Right ventricle myocardium inferior (tissue), 1 donor: ENCODE measurements around the gene LRP5. TPM values are rescaled to one million over a fixed set of nuclear protein-coding genes. Genes with fewer than 3 reads are reported as not detected.
A peak's percentile ranks its signal among the peaks of the same experiment; 100 is the strongest.
"Not testable (repeated sequence)": the region's sequence is repeated elsewhere in the genome, so short reads cannot be mapped to it uniquely, and the experiment has no call there.

Experiments used
- ATAC-seq: fragments of 200-7000 bp; cut with Tn5 transposase; one replicate; pipeline ENCODE4 v1.9.1; 2020; ENCODE audit warnings: mild to moderate bottlenecking, moderate library complexity
- DNase-seq: peaks from one replicate; pipeline ENCODE4 v3.0.0; 2021; ENCODE audit errors: missing footprints
- intact Hi-C: fragments of 100-400 bp; cut with DNase I; formaldehyde crosslinking; loops from one replicate; pipeline ENCODE4 v1.11.0; 2022
- total RNA-seq: library from RNA; stranded (reverse); fragmentation: NEBNext Ultra II Directional; extraction: Animal tissue kit (Norgen Biotek cat#: 25700); gene quantifications from one replicate; pipeline ENCODE4 v1.2.1, GENCODE V29; 2021
- donor health status: DM: no; HTN: yes; CAD: no; lungs with severe emphysema.

Gene LRP5
- total RNA-seq, 1 donor from 2014 or later = 61.6 TPM

- no peak for ATAC-seq
- intact Hi-C loops = no loop called here
- DNase-seq = no peak
Observed at GRCh38 chr11:68275721-68276507, 36.5 kb upstream of the LRP5 start.

DNA sequence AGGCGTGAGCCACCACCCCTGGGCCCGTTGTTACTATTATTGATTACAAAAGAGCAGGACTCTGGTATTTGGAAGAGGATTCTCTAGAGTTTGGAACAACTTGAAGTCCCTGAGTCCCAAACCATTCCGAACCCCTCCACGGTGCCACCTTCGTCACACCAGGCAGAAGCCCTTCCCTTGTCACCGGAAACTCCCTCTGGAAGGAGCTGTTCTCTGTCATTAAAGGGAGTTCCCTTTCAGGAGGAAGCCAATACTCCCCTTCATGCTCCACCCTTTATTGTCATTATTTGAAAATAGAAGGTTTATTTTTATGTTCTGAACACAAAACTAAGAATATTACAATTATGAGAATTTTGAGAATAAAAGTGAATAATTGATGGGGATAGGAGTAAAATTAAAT, 35.5 kb upstream of the LRP5 start:
- intact Hi-C loops = no loop called here
- DNase-seq (no peak), ATAC-seq (no peak)

DNA sequence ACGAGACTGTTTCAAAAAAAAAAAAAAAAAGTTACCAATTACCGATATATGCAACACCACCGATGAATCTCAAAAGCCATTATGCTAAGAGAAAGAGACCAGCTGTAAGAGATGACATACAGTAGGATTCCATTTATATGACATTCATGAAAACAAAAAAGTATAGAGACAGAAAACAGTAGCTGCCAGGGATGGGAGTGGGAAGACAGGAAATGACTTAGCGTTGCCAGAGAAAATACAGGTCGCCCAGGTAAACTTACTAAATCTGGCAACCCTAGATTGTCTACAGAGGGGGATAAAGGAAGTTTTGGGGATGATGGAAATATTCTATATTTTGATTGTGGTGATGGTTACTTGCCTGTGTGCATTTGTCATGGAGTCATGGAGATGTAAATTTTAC, 32.7 kb upstream of the LRP5 start:
- ATAC-seq = no peak
- intact Hi-C loops = no loop called here
- no peak for DNase-seq

GRCh38 chr11:68282141-68282860, 30.1 kb upstream of the LRP5 start:
- DNase-seq = no peak
- intact Hi-C loops = no loop called here
- ATAC-seq = no peak

DNA sequence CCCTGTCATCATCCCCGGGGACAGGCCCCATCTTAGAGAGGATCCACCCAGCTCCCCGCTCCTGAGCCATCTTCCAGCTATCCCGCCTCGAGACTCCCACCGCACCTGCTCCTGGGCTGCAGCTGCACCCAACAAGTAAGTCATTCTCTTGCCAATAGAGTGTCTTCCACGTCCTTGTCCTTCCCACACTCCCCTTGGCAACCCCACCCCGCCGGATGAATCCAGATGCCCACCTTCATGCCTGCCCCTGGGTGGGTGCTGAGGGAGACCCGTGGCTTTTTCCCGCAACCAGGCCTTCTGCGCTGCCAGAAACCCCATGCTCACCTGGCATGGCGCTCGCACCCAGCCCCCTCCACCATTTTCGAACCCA, 29.5 kb upstream of the LRP5 start:
- intact Hi-C loops = no loop called here
- no peak for ATAC-seq
- no peak for DNase-seq

GRCh38 chr11:68284588-68284987, 27.8 kb upstream of the LRP5 start:
- ATAC-seq, intact Hi-C loops, DNase-seq: not testable (repeated sequence)

GRCh38 chr11:68287419-68287818, 25.0 kb upstream of the LRP5 start:
- intact Hi-C loops = no loop called here
- ATAC-seq (no peak), DNase-seq (no peak)

DNA sequence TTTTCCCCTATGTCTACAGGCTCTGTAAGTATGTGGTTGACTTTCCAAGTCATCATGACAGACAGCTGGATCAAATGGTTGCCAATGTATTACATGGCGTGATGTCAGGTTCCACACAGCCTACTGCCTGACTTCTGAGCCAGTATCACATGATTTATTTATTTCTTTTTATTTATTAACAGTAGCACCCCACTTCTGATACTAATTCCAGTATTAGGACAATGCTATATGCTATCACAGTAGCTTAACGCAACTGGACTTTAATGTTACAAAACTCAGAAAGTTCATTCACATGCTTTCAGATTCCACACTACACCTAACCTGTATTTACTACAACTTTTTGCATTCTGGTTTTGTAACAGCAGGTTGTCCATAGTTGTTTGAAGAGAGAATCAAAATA, 22.9 kb upstream of the LRP5 start:
- ATAC-seq = no peak
- DNase-seq = no peak
- intact Hi-C loops = no loop called here

DNA sequence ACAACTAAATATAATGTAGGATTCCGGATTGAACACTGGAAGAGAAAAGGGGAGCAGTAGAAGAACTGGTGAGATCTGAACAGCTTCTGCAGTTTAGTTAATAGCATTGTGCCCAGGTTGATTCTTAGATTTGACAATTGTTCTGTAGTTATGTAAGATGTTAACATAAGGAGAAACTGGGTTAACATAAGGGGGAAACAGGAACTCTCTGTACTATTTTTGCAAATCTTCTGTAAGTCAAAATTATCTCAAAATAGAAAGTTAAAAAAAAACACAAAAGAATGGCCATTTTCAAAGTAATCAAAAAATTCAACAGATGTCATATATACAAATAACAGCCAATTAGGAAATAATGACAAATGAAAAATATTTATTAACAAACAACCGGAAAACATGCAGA, 18.7 kb upstream of the LRP5 start:
- intact Hi-C loops = no loop called here
- no peak for DNase-seq
- ATAC-seq = no peak

- ATAC-seq = no peak
- intact Hi-C loops = no loop called here
- no peak for DNase-seq
Observed at GRCh38 chr11:68295271-68295670, 17.1 kb upstream of the LRP5 start.

- ATAC-seq (no peak), DNase-seq (no peak)
- intact Hi-C loops = loop anchor here (2.0 kb wide), 1 partner anchor 23 kb away; no protein-coding TSS in a partner anchor
Observed at GRCh38 chr11:68295940-68296339, 16.5 kb upstream of the LRP5 start.

DNA sequence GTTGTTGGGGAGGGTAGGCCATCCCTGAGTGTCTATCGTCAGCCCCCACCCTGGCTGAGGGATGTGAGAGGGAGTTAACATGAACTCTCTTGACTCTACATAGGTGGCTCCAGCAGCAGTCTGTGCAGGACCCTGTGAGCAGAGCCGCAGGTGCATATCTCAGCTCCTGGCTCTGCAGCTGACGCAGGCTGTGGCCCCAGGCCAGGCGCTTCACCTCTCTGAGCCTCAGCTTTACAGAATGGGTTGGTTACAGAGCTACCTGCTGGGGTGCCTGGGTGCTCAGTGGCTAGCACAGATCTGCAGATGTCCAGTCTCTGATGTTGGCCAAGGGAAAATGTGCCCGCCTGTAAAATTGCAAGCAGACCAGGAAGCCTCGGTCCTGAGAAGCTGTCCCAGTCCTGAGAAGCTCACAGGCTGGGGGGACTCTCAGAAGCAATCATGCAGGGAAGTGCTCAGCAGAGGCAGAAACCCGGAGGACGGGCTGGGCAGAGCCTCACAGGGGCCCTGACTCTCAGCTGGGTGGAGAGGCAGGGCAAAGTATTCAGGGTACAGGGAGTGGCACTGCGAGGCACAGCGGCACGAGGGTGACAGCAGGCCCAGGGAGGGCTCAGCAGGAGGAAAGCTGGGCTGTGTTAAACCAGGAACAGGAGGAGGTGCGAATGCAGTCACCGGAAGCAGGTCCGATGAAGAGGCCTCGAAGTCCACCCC, 15.9 kb upstream of the LRP5 start:
- intact Hi-C loops = loop anchor here (1.0 to 2.0 kb wide), 3 partner anchors 24 to 151 kb away; no protein-coding TSS in a partner anchor
- ATAC-seq = no peak
- DNase-seq = no peak

GRCh38 chr11:68297052-68297378, 15.4 kb upstream of the LRP5 start:
- DNase-seq (no peak), ATAC-seq (no peak)
- intact Hi-C loops = loop anchor here (1.0 to 2.0 kb wide), 3 partner anchors 24 to 150 kb away; no protein-coding TSS in a partner anchor

DNA sequence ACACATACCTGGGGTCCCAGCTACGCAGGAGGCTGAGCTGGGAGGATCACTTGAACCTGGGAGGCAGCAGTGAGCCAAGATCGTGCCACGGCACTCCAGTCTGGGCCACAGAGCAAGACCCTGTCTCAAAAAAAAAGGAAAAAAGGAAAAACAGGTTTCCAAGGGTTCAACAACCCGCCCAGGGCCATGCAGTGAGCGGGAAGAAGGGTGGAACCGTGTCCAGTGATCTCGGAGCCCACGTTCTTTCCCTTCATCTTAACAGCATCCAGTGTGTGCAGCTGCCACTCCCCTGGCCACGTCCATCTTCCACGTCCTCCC, 14.9 kb upstream of the LRP5 start:
- DNase-seq (no peak), ATAC-seq (no peak)
- intact Hi-C loops = loop anchor here (1.0 to 2.0 kb wide), 3 partner anchors 25 to 150 kb away; no protein-coding TSS in a partner anchor

DNA sequence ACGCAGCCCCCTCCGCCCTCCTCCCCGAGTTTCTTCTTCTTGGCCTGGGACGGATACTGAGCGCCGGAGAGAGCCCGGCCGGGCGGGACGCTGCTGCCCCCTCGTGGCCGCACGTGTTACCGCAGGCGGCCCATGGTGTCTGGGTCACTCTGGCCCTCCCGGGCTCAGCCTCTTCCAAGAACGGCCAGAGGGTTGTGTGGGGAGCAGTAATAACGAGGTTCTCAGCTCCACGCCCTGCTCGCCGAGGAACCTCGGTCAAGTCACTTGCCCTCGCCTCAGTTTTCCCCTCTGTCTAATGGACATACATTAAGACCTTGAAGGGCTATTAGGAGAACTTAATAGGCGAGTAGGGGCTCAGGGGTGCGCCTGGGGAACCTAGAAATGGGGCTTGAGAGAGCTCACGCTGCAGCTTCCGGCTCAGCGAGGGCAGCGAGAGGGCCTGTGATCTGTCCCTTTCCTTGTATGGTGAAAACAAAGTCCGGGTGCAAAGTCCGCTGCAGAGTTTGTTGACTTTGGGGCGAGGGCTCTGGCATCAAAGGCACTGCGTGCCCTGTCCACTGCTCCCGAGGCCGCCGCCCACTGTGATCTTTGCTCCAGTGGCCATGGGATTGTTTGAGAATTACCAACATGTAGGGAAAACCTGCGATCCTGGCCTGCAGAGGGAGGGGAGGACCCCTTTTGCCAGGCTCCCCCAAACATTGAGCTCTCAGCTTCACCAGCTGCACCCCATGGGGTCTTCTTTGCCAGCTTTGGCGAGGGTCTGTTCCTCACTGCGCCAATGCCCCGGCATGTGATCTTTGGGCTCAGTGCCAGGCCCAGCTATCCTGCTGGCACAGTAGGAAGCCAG, 14.4 kb upstream of the LRP5 start:
- peak; percentile 96 for ATAC-seq
- DNase-seq = peak; percentile 89
- intact Hi-C loops = loop anchor here (1.0 to 2.0 kb wide), 3 partner anchors 25 to 149 kb away; no protein-coding TSS in a partner anchor

DNA sequence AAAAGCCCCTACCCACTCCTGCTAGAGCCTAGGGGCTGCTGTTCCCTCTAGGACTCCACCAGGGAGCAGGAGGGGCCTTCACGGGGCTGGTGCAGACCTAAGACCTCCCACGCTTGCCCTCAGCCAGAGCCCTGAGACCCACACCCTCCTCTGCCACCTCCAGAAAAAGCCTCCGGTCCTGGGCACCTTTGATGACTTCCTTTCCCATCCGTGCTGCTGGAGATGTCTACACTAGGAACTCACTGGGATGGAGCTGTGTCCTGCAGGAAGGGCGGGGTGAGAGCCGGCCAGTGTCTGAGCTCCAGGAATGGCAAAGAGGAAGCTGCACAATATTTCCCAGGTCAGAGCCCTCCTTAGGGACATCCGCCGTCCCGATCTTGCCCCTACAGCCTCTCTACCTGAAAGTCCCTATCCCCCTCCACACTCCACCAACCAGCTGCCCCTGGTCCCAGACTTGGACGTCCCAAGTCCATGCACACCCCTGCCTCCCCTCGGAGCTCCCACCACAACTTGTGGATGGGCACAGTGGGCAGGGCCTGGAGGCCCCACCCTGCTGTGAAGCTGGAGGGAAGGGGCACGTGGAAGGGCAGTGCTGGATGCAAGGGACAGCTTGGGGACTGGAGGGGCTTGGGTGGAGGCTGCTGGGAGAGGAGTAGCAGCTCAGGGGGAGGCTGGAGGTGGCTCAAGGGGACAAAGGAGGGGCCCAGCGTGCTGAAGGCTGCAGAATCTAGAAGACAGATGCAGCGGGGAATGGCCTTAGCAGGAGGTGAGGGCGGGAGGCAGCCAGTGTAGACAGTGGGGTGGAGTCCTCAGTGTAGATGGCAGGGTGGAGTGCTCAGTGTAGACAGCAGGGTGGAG, 13.5 kb upstream of the LRP5 start:
- DNase-seq = no peak
- ATAC-seq = no peak
- intact Hi-C loops = no loop called here

GRCh38 chr11:68299517-68299879, 12.9 kb upstream of the LRP5 start:
- DNase-seq, ATAC-seq, intact Hi-C loops: not testable (repeated sequence)
